Measurements from ENCODE around the gene ZNHIT3.
"Not testable (repeated sequence)": the region's sequence is repeated elsewhere in the genome, so short reads cannot be mapped to it uniquely, and the experiment has no call there.

Gene ZNHIT3

DNA sequence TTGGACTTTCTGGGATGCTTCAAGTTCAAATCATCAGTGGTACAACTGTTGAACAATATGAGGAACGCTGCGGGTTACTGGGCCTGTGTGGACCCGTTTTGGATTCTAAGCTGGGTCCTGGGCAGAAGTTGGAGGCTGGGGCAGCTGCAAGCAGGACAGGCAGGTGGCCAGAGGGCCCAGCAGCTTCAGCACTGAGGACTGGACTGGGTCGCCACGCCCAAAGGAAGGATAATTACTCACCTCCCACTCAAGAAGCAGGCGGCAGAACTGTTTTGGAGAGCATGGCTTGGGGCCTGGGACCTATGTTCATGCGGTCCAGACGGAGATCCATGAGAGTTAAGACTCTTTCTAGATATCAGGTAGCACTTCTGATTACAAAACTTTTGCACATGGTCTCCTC lies 1.5 kb upstream of the ZNHIT3 start:
- DNase-seq = no peak

- no peak for DNase-seq
Measured at GRCh38 chr17:36485805-36486203, 677 bp upstream of the ZNHIT3 start.

GRCh38 chr17:36493956-36494355 lies 7.5 kb downstream of the ZNHIT3 start:
- DNase-seq = no peak

GRCh38 chr17:36494674-36495073 lies 8.2 kb downstream of the ZNHIT3 start:
- DNase-seq = no peak

GRCh38 chr17:36495076-36495578 lies 8.6 kb downstream of the ZNHIT3 start:
- DNase-seq = no peak

DNA sequence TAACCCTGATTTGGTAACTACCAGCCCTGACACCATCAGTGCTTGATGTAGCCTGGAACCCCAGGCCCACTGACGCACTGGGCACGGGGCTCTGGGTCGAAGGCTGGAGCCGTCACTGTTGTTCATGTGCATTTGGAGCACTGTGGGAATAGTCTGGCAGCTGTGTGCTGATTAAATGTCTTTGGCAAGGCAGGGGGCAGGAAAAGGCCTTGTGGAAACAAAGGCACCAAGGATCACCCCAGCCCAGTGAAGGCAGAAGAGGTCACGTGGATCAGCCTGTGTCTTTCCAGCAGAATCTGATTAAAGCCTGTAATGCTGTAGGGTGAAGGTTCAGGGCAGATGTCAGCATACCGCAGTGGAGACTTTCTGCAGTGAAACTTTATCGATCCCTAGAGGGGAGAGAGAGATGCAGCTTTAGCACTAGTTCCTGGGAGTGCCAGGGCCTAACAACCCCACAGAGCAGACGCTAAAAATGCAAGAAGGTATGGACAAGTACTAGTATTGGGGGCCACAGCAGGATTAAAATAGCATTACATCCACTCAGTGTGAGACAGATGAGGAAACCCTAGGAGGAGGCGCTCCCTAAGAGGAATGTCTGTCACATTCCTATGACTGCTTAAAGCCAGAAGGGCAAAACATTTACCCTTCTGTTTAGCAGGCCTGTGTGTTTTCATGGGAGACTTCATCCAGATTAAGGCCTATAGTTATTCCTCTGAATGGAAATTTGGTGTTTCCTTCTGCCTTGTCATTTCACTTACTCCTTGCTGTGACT lies 9.7 kb downstream of the ZNHIT3 start:
- no peak for DNase-seq

DNA sequence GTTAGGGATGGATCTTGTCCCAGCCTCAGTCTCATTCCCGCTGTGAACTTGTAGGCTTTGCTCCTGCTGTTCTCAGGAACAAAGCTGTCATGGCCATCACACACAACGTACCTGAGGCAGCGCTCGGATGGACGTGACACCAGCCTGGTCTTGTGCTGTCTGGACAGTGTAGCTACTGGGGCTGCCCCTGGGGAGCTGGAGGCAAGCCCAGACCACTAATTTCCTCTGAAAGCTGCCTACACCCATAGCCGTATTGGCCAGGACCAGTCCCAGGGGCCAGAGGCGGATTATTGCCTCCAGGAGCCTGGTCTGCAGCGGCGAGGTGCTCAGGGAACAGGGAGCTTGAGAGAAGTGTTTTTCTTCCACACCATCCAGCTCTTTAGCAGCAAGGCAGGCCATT lies 11.7 kb downstream of the ZNHIT3 start:
- DNase-seq = no peak

DNA sequence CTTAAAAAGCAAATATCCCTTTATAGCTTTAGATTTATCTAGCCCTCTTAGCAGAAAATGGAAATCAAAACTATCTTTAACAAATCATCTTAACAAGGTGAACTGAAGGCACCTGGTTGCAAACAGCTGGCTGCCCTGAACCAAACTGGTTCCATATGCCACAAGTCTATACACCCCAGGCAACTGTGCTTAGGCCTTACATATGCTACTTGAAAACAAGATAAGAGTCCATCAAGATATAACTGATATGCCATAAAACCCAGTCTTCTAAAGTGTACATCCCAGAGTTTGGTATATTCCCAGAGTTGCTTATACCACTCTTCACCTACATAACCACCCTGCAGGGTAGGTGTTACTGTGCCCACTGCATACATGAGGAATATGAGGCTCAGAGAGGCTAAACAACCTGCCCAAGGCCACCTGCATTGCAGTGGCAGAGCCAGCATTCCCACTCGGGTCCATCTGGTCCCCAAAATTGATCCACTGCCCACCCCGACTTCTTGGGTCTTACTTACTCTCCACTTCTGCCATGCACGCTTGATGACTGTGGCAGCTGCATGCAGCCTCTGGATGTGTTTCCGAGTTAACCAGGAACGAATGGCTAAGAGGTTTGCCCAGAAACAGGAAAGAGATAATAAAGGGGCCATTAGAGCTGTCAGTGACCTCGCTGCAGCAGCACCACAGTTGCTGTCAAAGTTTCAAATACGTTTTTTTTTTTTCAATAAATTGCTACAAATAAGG lies 12.2 kb downstream of the ZNHIT3 start:
- no peak for DNase-seq

DNA sequence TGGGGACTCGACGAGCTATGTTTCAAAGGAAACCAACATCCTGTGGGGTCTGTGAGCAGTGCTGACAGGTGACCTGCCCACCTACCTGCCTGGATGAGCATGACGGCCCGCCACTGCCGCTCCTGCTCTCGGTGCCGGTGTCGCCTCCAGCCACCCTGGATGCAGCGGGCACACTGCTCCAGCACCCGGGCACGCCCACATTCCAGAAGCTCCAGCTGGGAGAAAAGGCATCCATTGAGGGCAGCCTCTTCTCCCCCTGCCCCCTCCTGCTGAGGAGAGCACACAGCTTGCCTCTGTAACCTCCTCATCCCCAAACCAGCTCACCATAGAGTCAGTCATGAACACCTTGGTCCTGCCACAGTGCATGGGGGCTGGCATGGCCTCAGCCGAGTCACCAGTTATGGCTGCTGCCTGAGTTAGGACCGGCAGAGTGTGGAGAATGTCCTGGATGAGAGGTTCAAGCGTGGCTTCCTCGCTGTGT lies 14.3 kb downstream of the ZNHIT3 start:
- DNase-seq = no peak

DNA sequence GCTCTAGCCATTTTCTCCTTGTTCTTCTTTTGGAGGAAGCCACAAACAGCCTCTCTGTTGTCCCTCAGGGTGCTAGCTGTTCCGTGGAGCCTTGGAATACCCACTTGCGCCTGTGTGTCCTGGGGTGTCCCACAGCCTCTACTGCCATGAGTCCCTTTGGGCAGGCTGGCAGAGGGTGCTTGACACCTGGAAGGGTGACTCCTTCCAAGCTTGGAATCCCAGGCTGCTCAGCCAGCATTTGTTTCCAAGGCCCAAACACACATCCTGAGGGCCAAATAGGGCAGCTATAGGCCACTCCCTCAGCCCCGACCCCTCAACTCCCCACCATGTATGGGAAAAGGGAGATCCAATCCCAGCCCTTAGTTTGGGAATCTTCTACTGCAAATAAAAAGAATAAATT lies 14.9 kb downstream of the ZNHIT3 start:
- no peak for DNase-seq

DNA sequence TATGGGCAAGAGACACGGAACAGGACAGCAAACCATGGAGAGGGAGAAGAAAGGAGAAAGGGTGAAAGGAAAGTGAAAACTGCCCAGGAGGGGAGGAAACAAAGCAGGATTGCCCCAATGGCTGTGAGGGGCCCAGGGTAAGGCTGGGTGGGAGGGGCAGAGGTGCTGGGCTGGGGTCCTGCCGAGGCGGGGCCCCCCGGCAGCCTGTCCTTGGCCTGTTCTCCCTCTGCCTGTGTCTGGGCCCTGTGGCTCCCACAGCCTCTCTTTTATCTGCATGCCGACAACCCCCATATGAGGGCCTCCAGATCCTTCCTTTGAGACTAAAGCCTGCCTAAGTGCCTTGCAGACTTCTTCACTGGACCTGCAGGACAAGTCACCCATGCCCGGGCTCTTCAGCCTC lies 15.5 kb downstream of the ZNHIT3 start:
- no peak for DNase-seq

GRCh38 chr17:36503456-36504155 lies 17.1 kb downstream of the ZNHIT3 start:
- DNase-seq = no peak

GRCh38 chr17:36504156-36504545 lies 17.7 kb downstream of the ZNHIT3 start:
- no peak for DNase-seq

DNA sequence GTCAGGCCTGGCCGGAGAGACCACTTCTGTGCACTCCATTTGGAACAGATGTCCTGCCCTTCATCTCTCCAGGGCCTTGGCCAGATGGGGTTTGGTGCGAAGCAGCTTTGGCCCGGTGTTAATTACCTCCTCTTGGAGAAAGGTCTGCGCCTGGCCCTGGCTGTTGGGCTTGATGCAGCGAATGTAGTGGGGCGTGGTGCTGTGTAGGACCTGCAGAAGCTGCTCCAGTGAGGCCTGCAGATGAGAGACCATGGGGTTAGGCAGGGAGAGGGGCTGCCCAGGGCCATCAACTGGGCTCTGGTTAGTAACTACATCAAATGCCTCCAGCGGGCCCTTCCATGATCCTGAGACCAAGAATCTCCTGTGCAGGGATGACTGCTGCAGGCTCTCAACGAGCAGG lies 18.7 kb downstream of the ZNHIT3 start:
- no peak for DNase-seq

GRCh38 chr17:36506249-36506826 lies 19.9 kb downstream of the ZNHIT3 start:
- DNase-seq = no peak

DNA sequence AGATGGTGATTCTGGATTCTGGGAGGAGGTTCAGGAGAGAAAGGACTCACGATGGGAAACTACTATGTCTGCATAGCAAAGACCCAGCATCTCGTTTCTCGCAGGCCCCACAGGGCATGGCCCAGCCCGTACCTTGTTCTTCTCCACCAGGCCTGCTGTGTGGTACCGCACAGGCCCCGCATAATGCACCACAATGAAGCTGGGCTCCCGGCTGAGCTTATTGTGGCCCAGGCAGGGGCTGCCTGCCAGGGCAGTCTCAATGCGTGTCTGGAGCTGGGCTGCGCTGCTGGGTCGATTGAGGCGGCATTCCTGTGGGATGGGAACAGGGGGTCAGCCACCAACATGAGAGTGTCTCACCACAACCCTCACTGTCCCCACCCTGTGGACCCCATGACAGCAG lies 20.4 kb downstream of the ZNHIT3 start:
- no peak for DNase-seq

- no peak for DNase-seq
Measured at GRCh38 chr17:36507266-36507665, 20.8 kb downstream of the ZNHIT3 start.

- not testable (repeated sequence) for DNase-seq
Measured at GRCh38 chr17:36508439-36508838, 22.0 kb downstream of the ZNHIT3 start.

DNA sequence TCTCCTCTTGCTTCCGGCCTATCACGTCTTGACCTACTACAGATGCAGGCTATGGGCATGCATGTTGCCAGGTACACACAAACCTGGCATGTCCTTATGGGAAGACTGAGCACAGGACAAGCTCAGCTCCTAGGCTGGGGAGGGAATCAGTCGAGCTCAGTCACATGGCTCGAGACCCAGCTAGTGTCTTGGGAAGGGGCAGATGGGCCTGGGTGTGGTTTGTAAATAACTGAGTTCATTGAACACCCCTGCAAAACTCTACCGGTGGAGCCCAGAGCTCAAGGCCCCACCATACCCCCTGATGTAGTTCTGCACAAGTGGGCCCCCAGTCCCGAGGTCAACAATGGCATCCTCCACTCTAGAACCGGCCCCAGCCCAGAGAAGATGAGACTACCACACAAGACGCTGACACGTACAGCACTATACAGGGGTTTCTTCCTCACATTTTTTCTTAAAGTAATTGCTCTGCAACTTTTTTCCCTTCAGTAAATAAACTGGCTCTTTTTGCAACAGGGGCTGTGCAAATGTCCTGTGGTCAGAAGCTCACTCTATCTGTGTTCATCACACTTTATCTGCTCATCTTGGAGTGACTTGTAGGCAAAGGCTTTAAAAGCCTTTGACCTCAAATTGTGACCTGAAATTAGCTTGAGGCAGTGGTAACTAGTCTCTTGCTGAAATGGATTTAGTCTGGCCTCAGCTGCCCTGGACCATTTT lies 22.9 kb downstream of the ZNHIT3 start:
- DNase-seq = no peak

- no peak for DNase-seq
Measured at GRCh38 chr17:36510636-36511035, 24.2 kb downstream of the ZNHIT3 start.

DNA sequence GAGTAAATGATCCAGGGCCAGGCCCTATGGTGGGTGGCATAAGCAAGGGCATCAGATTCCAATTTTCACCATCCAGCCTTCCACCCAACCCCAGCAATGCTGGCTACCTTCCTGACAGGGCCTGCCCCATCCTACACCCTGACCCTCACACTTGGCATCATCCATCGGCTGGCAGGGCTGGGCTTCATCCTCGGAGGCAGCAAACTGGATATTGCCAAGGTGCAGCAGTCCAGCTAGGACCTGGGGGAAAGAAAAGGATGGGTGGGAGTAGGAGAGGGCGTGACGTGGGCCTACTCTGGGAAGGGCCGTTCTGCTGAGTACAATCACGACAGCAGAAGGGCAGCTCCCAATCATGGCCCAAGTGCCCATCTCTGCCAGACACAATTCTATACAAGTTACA lies 24.7 kb downstream of the ZNHIT3 start:
- DNase-seq = no peak

- no peak for DNase-seq
Measured at GRCh38 chr17:36512641-36513040, 26.2 kb downstream of the ZNHIT3 start.

GRCh38 chr17:36514856-36515255 lies 28.4 kb downstream of the ZNHIT3 start:
- DNase-seq = no peak
